Measurements from ENCODE around the gene PIK3CB.
"Not testable (repeated sequence)": the region's sequence is repeated elsewhere in the genome, so short reads cannot be mapped to it uniquely, and the experiment has no call there.

Gene PIK3CB

GRCh38 chr3:138802223-138802622, 32.5 kb downstream of the PIK3CB start:
- not testable (repeated sequence) for DNase-seq

GRCh38 chr3:138801792-138802191, 32.9 kb downstream of the PIK3CB start:
- no peak for DNase-seq

DNA sequence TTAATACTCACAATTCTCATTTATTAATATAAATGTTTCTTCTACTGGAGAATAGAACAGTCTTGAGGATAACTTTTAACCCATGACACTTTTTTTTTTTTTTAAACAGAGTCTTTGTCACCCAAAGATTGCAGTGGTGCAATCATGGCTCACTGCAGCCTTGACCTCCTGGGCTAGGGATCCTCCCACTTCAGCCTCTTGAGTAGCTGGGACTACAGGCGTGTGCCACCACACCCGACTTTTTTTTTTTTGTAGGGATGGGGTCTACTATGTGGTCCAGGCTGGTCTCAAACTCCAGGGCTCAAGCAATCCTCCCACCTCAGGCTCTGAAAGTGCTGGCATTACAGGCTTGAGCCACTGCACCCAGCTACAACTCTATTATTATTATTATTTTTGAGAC, 34.5 kb downstream of the PIK3CB start:
- DNase-seq, result no peak

GRCh38 chr3:138799822-138800221, 34.9 kb downstream of the PIK3CB start:
- no peak for DNase-seq

DNA sequence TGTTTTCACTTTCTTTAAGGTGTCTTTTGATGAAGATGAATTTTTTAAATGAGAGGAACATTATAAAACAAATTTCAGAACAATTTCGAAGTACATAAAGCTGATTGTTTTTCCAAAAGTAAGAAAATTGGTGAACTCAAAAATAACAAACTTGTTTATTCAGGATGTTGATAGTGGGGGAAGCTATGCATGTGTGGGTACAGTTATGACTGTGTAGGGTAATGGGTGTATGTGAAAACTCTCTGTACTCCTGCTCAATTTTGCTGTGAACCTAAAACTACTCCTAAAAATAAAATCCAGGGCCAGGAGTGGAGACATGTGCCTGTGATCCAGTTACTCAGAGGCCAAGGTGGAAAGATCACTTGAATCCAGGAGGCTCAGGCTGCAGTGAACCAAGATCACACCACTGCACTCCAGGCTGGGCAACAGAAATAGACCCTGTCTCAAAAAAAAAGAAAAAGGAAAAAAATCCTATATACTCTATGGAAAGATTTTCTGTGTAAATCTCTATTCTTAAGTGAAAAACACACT, 37.2 kb downstream of the PIK3CB start:
- DNase-seq, result no peak

GRCh38 chr3:138796761-138797160, 38.0 kb downstream of the PIK3CB start:
- no peak for DNase-seq

GRCh38 chr3:138786788-138787271, 47.9 kb downstream of the PIK3CB start:
- no peak for DNase-seq

GRCh38 chr3:138785951-138786350, 48.8 kb downstream of the PIK3CB start:
- no peak for DNase-seq

DNA sequence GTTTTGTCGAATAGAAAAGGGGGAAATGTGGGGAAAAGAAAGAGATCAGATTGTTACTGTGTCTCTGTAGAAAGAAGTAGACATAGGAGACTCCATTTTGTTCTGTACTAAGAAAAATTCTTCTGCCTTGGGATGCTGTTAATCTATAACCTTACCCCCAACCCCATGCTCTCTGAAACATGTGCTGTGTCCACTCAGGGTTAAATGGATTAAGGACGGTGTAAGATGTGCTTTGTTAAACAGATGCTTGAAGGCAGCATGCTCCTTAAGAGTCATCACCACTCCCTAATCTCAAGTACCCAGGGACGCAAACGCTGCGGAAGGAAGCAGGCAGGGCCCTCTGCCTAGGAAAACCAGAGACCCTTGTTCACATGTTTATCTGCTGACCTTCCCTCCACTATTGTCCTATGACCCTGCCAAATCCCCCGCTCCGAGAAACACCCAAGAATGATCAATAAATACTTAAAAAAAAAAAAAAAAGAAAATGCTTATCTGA, 49.3 kb downstream of the PIK3CB start:
- not testable (repeated sequence) for DNase-seq

GRCh38 chr3:138782755-138783154, 52.0 kb downstream of the PIK3CB start:
- no peak for DNase-seq

- DNase-seq, result no peak
Observed at GRCh38 chr3:138781012-138781470, 53.7 kb downstream of the PIK3CB start.

DNA sequence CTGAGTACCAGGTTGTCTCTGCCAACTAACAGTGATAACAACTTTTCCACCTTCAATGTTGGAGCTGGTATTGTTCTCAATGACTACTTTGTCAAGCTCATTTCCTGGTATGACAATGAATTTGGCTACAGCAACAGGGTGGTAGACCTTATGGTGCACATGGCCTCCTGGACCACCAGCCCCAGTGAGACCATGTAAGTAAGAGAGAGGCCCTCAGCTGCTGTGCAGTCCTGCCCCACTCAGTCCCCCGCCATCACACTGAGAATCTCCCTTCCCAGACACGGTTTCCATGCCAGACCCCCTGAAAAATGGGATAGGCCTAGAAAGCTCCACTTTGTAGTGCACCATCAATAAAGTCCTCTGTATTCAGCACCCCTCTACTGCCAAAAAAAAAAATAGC, 56.1 kb downstream of the PIK3CB start:
- no peak for DNase-seq

- no peak for DNase-seq
Observed at GRCh38 chr3:138776961-138777360, 57.8 kb downstream of the PIK3CB start.

- DNase-seq, result no peak
Observed at GRCh38 chr3:138775254-138775595, 59.5 kb downstream of the PIK3CB start.

DNA sequence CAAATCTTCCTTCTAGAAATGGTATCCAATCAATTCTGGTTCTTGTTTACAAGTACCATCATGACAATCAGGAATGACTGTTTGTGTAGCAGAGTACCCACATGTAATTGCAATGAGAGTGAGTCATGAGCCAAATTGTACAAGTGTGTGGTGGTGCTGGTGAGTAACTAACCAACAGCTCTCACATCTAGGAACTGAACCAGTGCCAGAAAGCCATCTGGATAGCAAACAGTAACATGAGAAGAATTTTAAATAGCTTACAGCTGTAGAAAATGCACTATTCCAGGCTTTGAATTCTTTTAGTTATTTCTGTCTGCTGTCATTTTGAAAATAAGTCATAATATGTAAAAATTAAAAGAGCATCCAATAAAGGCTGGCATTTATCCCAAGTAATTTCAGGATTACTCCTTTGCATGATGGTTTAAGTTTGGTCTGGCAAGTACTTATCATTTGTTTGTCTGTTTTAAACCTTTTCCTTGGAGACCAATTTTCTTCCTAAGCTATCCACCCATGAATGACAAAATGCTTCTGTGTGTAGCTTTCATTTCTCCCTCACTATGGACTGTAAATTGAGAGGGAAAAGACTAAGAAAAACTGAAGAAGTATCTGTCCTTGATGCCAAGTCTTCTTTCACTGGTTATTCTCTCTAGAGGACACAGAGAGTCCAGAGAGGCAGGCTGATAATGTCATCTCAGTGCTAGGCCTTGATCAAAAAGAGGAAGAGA, 60.0 kb downstream of the PIK3CB start:
- DNase-seq, result peak; percentile 62

- no peak for DNase-seq
Observed at GRCh38 chr3:138771585-138771984, 63.1 kb downstream of the PIK3CB start.

GRCh38 chr3:138769616-138770015, 65.1 kb downstream of the PIK3CB start:
- no peak for DNase-seq

GRCh38 chr3:138768946-138769345, 65.8 kb downstream of the PIK3CB start:
- peak; percentile 48 for DNase-seq

- no peak for DNase-seq
Observed at GRCh38 chr3:138768125-138768524, 66.6 kb downstream of the PIK3CB start.

DNA sequence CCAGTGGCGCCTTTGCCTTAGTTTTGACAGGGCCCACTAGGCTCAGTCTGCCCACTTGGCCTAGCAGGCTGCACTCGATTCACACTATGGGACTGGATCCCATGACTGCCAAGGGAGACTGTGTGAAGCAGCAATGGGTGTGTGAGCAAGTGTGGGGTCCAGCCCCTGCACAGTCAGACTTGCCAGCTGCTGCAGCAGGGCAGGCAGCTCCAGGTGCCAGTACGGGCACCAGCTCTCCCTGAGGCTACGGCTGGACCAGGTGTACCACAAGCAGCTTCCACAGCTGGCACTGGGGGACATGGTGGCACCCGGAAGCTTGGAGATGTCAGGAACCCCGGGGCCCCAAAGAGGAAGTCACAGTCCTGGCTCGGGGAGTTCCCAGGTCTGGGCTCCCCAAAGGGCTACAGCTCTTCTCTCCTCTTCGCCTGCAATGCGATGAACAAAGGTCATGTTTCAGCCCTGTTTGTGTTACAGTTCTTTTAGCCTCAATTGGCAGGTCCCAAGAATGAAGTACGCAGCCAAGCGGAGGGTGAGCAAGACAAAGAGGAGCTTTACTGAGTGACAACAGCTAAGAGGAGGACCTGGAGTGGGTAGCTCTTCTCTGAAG, 67.1 kb downstream of the PIK3CB start:
- no peak for DNase-seq

GRCh38 chr3:138761002-138761401, 73.7 kb downstream of the PIK3CB start:
- no peak for DNase-seq

DNA sequence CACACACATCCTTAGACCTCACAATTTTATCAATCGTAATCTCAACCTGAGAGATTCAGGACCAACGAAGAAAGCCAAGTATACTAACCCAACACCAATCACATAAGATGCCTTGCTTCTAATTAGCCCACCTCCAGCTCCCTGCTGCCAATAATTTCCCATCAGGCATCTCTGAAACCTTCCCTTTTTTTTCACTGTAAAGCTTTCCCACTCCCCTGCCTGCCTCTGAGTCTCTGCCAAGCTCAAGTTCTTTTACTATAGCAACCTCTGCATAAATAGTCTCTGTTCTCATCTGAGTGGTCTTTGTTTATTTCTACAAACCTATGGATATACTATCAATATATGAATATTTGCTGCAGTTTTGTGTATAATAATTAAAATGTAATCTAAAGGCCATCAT, 86.5 kb downstream of the PIK3CB start:
- DNase-seq, result no peak

DNA sequence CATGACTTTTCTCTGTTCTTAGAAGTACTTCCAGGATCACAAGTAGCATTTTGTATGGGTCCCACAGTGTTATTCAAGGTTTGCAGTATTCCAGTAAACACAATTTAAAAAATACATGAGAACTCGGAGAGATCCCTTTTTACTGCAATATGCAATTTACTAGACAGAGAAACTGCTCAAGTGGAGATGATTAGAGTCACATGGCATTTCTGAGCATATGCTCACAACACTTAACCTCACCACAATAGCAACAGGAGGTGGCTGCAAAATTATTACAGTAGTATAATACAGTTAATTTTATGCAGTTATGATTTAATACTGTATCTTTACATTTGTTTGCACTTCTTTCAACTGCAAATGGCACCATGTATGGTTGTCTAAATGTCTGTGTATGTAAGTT, 87.5 kb downstream of the PIK3CB start:
- no peak for DNase-seq

DNA sequence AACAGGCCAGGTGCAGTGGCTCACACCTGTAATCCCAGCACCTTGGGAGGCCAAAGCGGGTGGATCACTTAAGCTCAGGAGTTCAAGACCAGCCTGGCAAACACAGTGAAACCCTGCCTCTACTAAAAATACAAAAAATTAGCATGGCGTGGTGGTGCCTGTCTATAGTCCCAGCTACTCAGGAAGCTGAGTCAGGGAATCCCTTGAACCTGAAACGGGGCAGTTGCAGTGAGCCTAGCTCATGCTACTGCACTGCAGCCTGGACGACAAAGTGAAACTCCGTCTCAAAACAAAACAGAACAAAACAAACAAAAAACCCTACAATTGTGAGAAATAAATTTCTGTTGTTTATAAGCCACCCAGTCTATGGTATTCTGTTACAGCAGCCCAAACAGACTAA, 94.7 kb downstream of the PIK3CB start:
- DNase-seq, result no peak

Measured in left hindlimb (tissue), 1 donor.